ENCODE measurements around the gene MPP1. TPM values are rescaled to one million over a fixed set of nuclear protein-coding genes. Genes with fewer than 3 reads are reported as not detected.
A peak's percentile ranks its signal among the peaks of the same experiment; 100 is the strongest.

The MPP1 gene
- total and polyA plus RNA-seq, 9 of the 15 experiments (the other 6 are each of a cell fraction or from before 2014, with no cell fraction given) = 227 to 395 (median 283) TPM

DNA sequence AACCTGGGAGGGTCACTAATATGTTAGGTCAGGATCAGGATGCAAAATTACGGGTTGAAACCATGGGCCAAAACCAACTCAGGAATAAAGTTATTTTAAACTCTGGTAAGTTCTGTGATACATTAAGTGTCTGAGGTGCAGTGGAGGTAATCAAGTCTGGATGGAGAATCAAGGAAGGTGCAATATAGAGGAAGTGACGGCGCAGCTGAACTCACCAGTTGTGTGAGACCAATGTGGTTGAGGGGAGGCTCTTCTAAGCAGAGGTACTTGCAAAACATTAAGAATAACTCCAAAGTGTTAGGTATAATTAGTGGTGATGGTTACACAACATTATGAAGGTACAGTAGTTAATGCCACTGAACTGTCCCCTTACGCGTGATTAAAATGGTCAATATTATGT is 74.1 kb downstream of the MPP1 start:
- H2AFZ ChIP-seq (ENCODE audit: low read depth, low read length) = no peak overlapping the region
- no peak overlapping the region for H3K9ac ChIP-seq (ENCODE audit: insufficient read depth in 1 of 2, low read depth in 2 of 2, low read length in 2 of 2)
- no peaks in the 10 kb centered on the region for H3K9me1 ChIP-seq (ENCODE audit: control insufficient read depth, insufficient read depth, low read length)
- H3K27ac ChIP-seq (ENCODE audit: extremely low read depth, low read depth, low read length) = no peak overlapping the region
- in situ Hi-C loops (cut with MboI) (loop anchor here (25.0 kb wide), 1 partner anchor 144 kb away; the partner anchor contains the start of gene CTAG1A), intact Hi-C loops (cut with micrococcal nuclease) (no loop called here)
- TF ChIP-seq ZNF780A (CRISPR knock-in tag; IDR thresholded peaks at IDR 0.05) (no peak), ATF1 (CRISPR knock-in tag; IDR thresholded peaks at IDR 0.05) (no peak), ATF1 (tag; IDR thresholded peaks at IDR 0.05) (no peak), MCM7 (IDR thresholded peaks at IDR 0.05) (no peak)
- no peak overlapping the region for H3K4me3 ChIP-seq
- ChIA-PET POLR2A (interaction anchor here (0.8 to 2.0 kb wide), 3 partner anchors 10 to 74 kb away, joined by 3 to 7 read pairs (median 4); partner anchors contain the start of gene MPP1), CTCF (ENCODE audit: low intra/inter-chr PET ratio) (no interaction called here)
- peaks cover 4 to 38% of the 10 kb centered on the region in 2 experiments; a peak in 4 of 5 replicates for H3K4me1 ChIP-seq (replicated peaks in 1 of 2; ENCODE audit: control insufficient read depth in 2 of 2, insufficient read depth in 2 of 2, low read length in 2 of 2)
- ATAC-seq (no peak), FAIRE-seq (no peak), DNase-seq (ENCODE audit: extremely low read depth in 1 of 4, low spot score in 3 of 4) (no peak)
- H3K79me2 ChIP-seq (ENCODE audit: control insufficient read depth, insufficient read depth, low read length) = peaks cover 82% of the 10 kb centered on the region
- H4K20me1 ChIP-seq (replicated peaks; ENCODE audit: control insufficient read depth, insufficient read depth, low read length) = 0 out of 2 replicates have a peak, but pooled peaks cover 4% of the 10 kb centered on the region
- H3K9me3 ChIP-seq (replicated peaks; ENCODE audit: control insufficient read depth, insufficient read depth, low read depth, low read length) = no peaks in the 10 kb centered on the region
- no peak overlapping the region for H3K4me2 ChIP-seq (ENCODE audit: insufficient read depth, low read length)
- H3K36me3 ChIP-seq (ENCODE audit: control insufficient read depth, insufficient read depth, low read length) = peaks cover 20% of the 10 kb centered on the region
- no TSS peak for BruUV-seq (replicated peaks)
- 93% methylated on average over 5 of the region's 5 CpGs for WGBS (ENCODE audit: insufficient coverage, low coverage, missing lambda C conversion rate)
- H3K27me3 ChIP-seq (ENCODE audit: control insufficient read depth in 2 of 2, insufficient read depth in 2 of 2, low read length in 2 of 2) = no peaks in the 10 kb centered on the region

DNA sequence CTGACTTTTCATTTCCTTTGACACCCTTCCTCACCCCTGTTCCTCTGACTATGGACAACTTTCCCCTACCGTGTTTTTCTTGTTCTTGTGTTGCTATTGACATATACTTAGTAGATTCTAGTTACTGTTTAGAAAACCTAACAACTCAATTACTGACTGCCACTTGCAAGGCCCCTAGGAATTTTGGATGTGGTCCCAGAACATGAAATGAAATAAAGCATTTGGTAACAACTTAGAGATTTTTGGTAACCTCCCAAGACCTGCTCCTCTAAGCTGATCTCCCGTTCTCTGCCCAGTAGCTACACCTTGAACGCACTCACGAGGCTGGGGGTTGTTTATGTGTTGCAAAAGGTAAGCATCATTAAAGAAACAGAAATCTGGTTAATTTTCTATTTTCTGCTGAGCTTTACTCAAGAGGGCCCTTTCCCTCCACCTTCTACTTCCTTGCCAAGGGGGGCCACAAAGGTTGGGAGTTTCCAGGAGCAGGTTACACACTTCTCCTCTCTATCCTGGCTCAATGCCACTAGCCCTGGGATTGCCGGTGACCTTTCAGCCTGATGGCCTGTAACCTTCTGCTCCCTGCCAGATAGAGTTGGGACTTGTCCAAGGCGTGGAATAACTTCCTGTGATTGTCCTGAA is 74.9 kb downstream of the MPP1 start:
- H3K9ac ChIP-seq (ENCODE audit: insufficient read depth in 1 of 2, low read depth in 2 of 2, low read length in 2 of 2) = no peak overlapping the region
- intact Hi-C loops (cut with micrococcal nuclease) = no loop called here
- peak in 2 of 4 experiments; percentile 23 to 30 for DNase-seq (ENCODE audit: extremely low read depth in 1 of 4, low spot score in 3 of 4)
- CTCF ChIA-PET (ENCODE audit: low intra/inter-chr PET ratio) = no interaction called here
- in situ Hi-C loops (cut with MboI) = loop anchor here (25.0 kb wide), 1 partner anchor 143 kb away; the partner anchor contains the start of gene CTAG1A
- POLR2A ChIA-PET = interaction anchor here (0.8 to 2.0 kb wide), 3 partner anchors 11 to 59 kb away, joined by 3 to 7 read pairs (median 4); no protein-coding TSS in a partner anchor
- H3K36me3 ChIP-seq (ENCODE audit: control insufficient read depth, insufficient read depth, low read length) = peaks cover 20% of the 10 kb centered on the region
- peaks cover 4 to 34% of the 10 kb centered on the region in 2 experiments; a peak in 4 of 5 replicates for H3K4me1 ChIP-seq (replicated peaks in 1 of 2; ENCODE audit: control insufficient read depth in 2 of 2, insufficient read depth in 2 of 2, low read length in 2 of 2)
- H3K79me2 ChIP-seq (ENCODE audit: control insufficient read depth, insufficient read depth, low read length) = peaks cover 83% of the 10 kb centered on the region
- no peaks in the 10 kb centered on the region for H3K9me3 ChIP-seq (replicated peaks; ENCODE audit: control insufficient read depth, insufficient read depth, low read depth, low read length)
- H4K20me1 ChIP-seq (replicated peaks; ENCODE audit: control insufficient read depth, insufficient read depth, low read length) = 0 out of 2 replicates have a peak, but pooled peaks cover 4% of the 10 kb centered on the region
- WGBS (ENCODE audit: insufficient coverage, low coverage, missing lambda C conversion rate) = 50% methylated on average over 6 of the region's 6 CpGs
- no TSS peak for BruUV-seq (replicated peaks)
- ATAC-seq = no peak
- peak; percentile 66 for TF ChIP-seq NFIC (IDR thresholded peaks at IDR 0.05)
- no peak for TF ChIP-seq ZNF134 (CRISPR knock-in tag; conservative IDR thresholded peaks at IDR 0.05)
- no peak for TF ChIP-seq HDAC3 (IDR thresholded peaks at IDR 0.05; ENCODE audit: borderline replicate concordance, partially characterized antibody)
- TF ChIP-seq PTBP1 (IDR thresholded peaks at IDR 0.05; ENCODE audit: low read depth, low read length) = no peak
- 0 out of 4 replicates have a peak, but pooled peaks of 1 of the 2 experiments have one; percentile 11 for TF ChIP-seq KDM1A (IDR thresholded peaks at IDR 0.05)
- TF ChIP-seq NR2C1 (IDR thresholded peaks at IDR 0.05) = no peak
- peak; percentile 27; the same call in 1 of the 2 replicates for TF ChIP-seq NR2C1 (tag; IDR thresholded peaks at IDR 0.05)
- no peak for FAIRE-seq
- H3K4me2 ChIP-seq (ENCODE audit: insufficient read depth, low read length) = no peak overlapping the region
- H2AFZ ChIP-seq (ENCODE audit: low read depth, low read length) = no peak overlapping the region
- no peaks in the 10 kb centered on the region for H3K9me1 ChIP-seq (ENCODE audit: control insufficient read depth, insufficient read depth, low read length)
- H3K27ac ChIP-seq (ENCODE audit: extremely low read depth, low read depth, low read length) = no peak overlapping the region
- no peaks in the 10 kb centered on the region for H3K27me3 ChIP-seq (ENCODE audit: control insufficient read depth in 2 of 2, insufficient read depth in 2 of 2, low read length in 2 of 2)
- no peak overlapping the region for H3K4me3 ChIP-seq
